Activated T-helper 1 cell treated with Interleukin-2 at 50 U/mL for 16 hours (primary cell): ENCODE measurements around the gene NIPSNAP3A.

ENCODE experiments used
- DNase-seq: peaks from one replicate; pipeline ENCODE4 v3.0.0-alpha.2; 2020; ENCODE audit warnings: low read depth

The NIPSNAP3A gene

DNA sequence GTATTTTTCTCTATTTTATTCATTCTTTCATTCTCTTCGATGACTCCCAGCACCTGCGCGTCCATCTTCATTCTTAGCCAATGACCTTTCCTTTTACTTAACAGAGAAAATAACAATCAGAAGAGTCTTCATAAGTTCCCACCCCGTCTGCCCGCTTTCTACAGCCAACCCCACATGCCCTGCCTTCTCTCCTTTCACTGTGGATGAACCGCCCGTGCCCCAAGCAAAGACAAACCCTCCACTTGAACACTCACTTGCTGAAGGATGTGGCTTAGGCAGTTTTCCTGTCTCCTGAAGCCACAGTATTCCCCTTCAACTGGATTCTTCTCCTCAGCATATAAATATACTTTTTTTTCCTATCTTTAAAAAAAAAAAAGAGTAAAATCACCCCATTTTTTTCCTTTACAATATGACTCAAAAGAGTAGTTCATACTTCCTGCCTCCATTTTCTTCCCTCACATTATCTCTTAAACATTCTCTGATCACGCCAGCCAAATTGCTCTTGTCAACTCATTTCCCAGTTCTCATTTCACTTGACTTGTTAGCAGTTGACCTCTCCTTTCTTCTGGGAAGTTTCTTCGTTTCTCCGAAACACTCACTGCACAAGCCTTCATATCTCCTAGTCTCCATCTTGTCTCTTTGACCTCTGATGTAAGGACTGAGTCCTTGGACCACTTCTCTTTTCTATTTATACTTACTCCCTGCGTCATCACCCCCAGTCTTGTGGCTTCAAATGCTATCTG is 27.5 kb downstream of the NIPSNAP3A start:
- DNase-seq: no peak

DNA sequence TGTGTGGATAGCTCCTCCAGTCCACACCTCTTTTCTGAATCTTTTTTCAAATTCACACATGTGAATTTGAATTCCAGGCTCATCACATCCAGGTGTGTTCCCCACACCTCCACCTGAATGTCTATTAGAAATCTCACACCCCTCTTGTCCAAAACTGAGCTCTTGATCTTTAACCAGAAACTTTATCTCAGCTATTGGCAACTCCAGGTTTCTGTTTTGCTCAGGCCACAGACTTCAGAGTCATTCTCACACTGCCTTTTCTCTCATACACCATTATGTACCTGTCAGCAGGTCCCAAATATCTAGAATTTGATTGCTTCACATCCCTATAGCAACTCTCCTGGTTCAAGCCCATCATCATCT is 28.1 kb downstream of the NIPSNAP3A start:
- DNase-seq: no peak

DNA sequence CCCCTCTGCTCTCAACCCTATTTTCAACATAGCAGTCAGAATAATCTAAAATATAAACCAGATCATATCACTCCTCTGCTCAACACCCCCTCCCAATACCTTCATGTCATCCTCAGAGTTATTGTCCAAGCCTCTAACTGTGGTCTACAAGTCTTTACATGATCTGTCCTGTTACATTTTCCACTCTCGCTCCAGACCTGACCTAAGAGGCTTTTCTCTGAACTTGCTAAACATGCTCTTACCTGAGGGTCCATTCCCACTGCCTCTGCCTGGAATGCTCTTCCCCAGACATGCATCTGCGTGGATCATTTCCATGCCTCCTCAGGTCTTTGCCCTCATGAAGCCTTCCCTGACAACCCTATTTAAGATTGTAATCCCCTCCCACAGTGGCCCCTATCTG is 28.5 kb downstream of the NIPSNAP3A start:
- DNase-seq: no peak

DNA sequence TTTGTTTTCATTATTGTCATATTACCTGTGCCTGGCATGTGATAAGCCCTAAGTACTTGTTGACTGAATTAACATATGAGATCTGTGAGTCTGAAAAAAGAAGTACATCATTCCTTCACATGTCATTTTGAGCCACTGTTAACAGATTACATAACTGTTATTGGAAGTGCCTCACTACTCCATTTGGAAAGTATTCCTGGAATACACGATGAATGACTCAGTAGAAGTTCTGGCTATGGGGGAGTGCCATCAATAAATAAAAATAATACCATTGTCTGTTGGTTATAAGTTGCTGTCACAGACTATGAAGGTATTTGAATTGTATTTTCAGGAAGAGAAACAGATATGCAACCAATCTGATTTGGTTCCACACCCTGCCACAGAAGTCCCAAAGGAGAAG is 29.3 kb downstream of the NIPSNAP3A start:
- no peak for DNase-seq

DNA sequence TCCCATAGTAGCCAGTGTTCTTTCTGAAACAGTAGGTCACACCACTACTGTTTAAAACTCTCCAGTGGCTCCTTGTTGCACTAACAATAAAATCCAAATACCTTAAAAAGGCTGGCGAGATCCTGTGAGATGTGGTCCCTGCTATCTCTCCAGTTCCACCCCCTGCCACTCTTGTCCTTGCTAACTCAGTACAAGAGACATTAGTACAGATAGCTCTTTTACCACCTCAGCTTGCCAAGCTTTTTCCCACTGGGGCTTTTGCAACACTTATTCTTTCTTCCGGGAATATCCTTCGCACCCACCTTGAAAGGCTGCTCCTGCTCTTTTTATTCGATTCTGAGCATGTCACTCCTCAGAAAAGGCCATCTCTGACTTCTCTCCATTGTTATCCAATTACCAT is 31.3 kb downstream of the NIPSNAP3A start:
- no peak for DNase-seq

DNA sequence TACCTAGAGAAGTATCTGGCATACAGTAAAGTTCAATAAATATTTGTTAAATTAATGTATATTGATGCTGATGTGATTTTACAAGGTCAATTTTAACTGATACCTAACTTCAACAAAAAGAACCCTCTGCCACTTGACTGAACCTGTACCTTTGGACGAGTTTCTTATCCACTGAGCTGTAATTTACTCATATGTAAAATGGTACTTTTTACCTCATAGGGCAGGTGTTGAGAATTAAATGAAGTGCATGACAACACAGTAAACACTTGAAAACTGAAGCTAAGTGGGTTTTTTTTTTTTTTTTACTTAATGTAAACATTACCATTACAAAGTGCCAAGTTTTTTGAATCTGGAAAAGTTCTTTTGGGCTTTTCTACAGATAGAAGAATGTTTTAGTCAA is 31.9 kb downstream of the NIPSNAP3A start:
- DNase-seq: no peak

DNA sequence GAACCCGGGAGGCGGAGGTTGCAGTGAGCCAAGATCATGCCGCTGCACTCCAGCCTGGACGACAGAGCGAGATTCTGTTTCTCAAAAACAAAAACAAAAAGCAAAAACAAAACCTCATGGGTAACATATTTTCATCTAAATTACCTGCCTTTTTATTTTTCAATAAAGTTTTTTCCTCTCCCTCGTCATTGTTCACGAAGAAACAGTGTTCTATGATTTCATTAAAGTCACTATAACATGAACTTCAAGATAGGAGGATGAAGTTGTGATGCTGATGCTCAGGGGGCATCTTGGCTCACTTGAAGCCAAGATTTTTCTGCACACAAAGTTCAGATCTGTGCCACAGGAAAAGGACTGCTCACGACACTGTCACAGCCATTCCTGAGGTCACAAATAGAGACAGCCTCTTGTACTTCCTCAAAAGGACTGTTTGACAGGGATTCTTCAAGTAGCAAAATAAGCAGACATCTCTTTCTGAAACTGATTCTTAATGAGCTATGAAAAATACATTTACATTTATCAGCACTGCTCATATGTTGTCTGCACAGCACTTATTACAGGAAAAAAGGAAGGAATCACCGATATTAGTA is 32.6 kb downstream of the NIPSNAP3A start:
- DNase-seq: no peak

DNA sequence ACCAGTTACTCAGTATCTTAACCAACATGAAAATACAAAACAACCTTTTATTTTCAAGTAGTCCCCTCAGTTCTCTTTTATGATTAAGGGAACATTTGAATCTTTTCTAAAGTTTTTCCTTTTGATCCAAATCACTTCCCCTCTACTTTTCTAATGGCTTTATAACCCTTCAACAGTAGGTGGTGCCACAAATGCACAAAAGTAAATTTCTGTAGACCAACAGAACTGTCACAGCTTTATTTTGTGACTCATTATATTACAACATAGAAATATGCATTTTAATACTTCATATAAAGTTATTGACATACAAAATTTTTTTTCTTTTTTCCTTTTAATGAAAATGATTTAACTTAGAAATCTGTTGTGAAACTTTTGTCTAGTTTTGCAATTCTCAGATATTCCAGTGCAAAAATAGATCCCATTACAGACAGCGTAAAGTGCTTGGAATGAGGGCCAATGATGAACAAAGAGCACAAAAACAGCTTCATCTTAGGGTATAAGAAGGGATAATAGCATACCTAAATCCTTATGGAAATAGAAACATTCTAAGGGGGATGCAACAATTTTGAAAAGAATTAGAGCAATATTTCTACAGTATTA is 33.4 kb downstream of the NIPSNAP3A start:
- DNase-seq: no peak

DNA sequence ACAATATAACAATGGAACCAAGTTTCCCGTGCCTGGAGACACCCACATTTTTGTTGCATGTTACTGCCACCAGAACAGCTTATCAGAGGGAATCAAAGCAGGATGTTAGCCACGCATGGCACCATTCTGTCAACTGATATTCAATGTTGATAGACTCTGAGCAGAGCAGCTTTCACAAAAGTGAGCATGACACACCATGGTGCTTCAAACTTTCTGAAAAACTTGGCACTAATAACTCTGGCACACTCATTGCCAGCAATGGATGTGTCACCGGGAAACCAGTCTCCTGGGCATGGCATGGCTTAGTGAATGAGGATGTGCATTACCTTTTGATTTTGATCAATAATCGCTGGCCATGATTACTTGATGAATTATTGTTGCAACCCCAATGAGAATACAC is 36.1 kb downstream of the NIPSNAP3A start:
- DNase-seq: no peak

DNA sequence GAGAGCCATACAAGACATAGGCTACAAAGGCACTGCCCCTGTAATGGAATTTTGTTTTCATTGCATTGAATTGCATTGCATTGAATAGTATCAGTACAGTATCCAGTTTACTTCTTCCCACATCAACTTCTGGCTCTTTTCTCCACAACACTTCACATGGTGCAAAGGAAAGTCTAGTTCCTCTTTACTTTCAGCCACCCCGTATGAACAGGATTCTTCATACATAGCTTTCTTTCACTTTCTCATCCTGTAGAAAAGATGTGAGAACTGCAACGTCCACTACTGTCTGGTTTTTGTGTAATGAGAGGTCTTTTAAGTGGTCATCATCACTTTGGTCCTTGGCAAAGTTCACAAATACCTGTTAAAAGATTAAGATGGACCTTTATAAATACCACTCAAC is 36.6 kb downstream of the NIPSNAP3A start:
- no peak for DNase-seq

DNA sequence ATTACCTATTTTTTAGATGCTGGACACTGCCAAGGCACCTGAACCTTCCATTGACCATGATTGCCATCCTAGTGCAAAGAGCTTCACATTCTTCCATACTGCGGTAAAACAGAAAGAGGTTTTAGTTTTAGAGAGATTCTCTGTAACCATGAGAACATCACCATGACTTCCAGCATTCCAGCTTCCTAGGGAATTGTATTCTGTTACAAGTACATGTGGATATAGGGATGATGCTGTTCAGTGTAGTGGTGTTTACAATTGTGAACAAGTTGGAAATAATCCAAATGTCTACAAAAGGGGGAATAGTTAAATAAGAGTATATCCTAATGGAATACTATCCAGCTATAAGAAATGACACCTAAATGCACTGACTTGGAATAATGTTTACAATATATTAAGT is 38.8 kb downstream of the NIPSNAP3A start:
- DNase-seq: no peak

DNA sequence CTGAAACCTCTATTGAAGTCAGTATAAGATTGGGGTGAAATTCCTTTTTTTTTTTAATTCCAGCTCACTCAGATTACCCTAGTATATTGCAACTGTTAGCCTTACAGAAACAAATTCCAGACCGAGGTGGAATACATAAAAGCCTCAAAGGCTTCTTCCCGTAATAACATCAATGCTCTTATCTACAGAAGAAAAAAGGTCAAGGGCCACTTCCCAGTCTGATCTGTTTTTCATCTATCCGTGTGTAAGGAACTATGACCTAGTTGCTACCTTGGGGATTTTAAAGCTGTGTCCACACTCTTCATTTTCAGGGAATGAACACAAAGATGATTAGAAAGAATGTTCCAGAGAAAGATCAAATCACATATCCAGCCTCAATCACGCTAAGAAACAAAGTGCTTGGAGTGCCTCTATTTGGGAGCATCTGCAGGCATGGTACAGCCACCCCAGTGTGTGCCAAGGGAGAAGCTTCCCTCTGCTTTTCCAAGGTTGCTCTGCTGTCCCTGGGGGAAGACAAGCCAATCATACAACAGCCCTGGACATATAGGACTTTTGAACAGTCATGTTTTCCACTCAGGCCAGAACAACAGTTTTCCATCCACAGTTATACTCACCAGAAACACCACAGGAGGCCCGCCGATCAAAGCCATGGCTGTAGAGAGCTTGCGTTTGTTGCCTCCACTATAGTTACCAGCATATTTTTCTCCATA is 40.0 kb downstream of the NIPSNAP3A start:
- DNase-seq: no peak

DNA sequence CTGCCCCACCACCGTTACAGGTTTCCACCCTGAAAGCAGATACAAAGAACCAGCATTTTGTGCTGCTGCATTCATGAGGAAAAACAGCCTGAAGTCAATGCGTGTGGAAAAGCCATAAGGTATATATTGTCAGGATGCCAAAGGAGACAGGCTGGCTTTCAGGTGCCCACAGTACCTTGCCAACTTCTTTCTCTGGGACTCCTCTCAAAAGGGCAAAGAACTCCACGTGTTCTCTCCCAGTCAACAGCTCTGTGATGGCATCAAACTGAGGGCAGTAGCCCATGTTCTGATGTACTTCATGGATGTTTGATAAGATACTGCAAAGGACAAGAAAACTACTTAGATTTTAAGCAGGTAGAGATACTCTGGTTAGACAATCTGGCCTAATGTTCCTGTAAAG is 40.8 kb downstream of the NIPSNAP3A start:
- no peak for DNase-seq

DNA sequence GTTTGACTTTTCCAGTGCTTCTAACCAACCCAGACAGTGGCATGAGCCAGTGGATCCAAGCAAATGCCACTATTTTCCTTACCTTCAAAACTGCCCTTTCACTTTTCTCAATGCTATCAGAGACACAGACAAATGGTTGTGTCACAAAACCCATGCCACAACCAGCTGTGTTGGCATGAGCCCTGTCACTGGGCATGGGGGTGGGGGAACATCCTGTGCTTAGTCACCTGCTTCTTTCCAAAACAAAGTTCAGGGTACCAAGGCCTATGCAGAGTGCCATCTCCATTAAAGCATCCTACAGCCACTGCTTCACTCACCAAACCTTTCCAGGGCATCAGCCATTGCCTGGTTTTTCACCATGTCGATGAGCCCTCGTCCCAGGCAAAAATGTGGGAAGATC is 46.6 kb downstream of the NIPSNAP3A start:
- DNase-seq: no peak

DNA sequence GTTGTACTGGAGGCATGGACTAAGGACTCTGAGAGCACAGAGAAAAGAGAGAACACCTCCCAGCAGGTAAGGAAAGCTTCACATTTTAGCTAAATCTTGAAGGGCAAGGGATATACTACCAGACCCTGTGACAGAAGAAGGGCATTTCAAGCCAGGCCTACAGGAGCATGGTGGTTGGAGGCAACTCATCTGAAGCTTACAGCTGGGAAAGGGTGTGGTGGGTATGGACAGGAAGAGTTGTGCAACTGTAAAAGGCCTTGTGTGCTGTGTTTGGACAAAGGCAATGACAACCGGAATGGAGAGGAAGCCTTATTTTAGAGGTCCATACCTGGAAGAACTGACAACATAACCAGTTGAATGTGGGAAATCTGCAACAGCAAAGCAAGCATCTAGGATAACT is 47.6 kb downstream of the NIPSNAP3A start:
- DNase-seq: no peak

DNA sequence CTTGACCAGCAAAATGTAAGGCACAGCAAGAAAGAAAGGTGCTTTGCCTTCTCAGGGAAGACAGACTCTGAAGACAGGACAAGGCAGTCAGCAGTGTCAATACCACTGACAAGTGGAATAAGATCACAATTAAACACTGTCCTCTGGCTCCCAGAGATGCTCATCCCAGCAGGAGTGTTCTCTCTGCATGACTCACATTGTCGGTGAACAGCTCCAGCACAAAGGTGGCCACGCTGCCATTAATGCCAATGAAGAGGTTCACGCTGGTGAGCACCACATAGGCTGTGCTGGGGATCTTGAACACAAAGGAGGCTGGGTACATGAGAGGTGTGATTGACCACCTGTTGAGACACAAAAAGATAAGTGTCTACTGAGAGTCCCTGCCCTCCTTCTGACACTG is 48.4 kb downstream of the NIPSNAP3A start:
- DNase-seq: no peak

DNA sequence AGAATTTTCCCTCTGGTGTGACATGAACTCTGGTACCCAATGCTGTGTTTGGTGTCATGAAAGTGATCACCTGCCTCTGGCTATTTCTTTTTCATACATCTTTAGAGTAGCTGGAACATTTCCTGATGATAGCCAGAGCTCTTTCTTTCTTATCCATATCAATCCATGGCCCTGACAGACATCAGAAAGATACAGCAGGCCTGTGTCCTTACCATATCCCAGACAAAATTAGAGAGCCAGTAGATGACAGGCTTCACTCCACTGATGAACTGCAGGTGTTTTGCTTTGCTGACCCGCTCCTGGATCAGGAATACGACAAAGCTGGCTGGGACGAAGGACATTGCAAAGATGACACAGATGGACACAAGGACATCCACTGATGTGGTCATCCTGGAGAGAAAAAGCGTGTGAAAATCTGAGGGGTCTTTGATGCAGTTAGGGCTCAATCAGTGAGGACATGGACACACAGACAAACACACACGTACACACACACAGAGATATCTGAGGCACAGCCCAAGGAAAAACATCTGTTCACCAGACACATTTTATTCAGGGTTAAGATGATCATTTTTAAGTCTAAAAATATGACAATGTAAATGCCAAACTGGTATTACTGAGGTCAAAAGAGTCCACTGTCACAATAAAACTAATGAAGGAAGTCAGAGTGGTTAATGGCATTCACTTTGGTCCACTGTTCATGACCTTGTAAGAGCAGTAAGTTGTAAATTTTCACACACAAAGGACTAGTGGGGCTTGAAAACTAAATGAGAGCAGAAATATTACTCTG is 50.9 kb downstream of the NIPSNAP3A start:
- no peak for DNase-seq

DNA sequence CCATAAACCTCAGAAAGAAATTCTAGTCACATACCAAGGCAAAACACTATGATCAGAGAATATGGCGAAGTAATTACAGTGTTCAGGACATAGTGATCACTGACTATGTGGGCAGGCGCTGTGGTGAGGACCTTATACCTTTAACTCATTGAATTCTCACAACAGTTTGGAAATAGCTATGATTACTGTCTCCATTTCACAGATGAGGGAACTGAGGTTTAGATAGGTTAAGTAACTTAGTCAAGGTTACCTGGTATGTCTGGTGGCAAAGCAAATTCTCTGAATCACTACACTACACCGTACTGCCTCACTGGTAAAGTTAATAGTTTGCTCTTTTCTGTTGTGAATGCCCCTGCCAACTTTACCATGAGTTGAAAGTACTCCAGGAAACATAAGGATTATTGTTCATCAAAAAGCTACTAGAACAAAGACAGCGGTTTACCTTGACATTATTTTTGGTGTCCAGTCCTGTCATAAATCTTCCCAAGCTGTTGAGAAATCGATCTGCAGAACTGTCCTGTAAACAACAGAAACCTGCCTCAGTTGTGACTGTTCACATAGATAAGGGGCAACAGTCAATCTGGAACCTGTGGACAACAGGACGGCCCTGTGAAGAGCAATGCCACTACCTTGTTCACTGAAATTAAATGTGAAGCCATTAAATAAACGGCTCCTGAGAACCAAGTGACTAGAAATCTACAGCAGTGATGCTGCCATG is 52.7 kb downstream of the NIPSNAP3A start:
- DNase-seq: no peak

DNA sequence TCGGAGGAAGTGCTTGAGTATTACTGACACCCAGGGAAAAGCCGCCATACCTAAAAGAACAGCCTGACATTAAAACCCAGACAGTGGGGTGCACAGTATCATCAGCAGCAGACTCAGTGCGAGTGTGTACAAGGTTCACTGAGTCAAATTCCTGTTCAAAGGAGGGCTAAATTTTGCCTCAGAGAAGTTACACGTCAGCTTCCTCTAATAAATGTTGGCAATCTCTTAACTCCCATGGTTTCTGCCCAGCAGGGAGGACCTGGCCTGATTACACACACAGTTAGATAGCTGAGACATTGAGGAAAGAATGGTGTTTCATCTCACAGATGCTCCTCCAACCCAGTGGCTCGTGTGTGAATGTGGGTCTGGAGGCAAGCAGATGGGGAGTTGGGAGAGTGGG is 54.6 kb downstream of the NIPSNAP3A start:
- no peak for DNase-seq

DNA sequence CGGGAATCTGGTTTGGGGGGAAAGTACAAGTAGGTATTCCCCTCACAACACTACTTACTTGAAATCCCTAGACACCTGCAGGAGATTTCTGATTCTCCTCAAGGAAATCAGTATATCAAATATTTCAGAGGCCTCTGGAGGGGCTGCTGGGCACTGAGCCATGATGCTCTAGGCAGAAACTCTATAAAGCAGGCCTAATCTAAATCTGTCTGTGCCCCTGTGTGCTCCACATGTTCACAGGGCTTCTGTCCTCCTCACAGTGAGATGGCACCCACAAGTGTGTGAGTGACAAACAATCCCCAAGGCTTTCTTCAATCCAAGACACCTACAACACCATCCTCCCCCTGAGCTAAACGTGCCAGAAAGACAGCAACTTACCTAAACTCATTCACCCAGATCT is 55.4 kb downstream of the NIPSNAP3A start:
- no peak for DNase-seq

DNA sequence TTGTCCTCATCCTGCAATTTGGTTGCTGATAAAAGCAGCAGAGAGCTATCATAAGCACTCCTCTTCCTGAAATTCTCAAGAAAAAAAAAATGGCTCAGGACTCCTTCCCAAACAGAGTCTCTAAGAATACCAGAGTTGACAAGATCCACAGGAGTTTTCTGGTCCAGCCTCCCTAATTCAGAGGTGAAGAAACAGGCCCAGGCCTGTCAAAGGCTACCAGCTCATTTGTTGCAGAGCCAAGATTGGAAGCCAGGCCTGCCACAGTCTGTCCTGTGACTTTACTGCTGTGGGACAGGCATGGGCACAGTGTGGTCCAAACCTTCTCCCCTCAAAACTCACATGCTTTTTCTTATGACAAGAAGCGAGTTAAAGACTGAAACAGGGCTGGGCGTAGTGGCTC is 58.0 kb downstream of the NIPSNAP3A start:
- no peak for DNase-seq
